Spinal cord (tissue), 10 donors: ENCODE results near the gene CEP170. TPM values are rescaled to one million over a fixed set of nuclear protein-coding genes. Genes with fewer than 3 reads are reported as not detected.
"Not testable (repeated sequence)": the region's sequence is repeated elsewhere in the genome, so short reads cannot be mapped to it uniquely, and the experiment has no call there.

Experiments
- DNase-seq, 6 donors: peaks; one replicate each; pipeline versions ENCODE4 v3.0.0 to v3.0.0-alpha.2; 2013 to 2015; ENCODE audit warnings: low spot score in 6 of 6, low read depth in 4 of 6
- H3K27ac ChIP-seq: one replicate; pipeline ENCODE4 v1.5.1; 2013; ENCODE audit warnings: low read depth, low read length, control low read depth
- H3K27me3 ChIP-seq: one replicate; pipeline ENCODE4 v1.6.1; 2013; ENCODE audit warnings: low read length; ENCODE audit not compliant: control insufficient read depth, insufficient read depth
- H3K36me3 ChIP-seq: one replicate; pipeline ENCODE4 v1.6.1; 2013; ENCODE audit warnings: low read length; ENCODE audit not compliant: control insufficient read depth, insufficient read depth
- H3K4me1 ChIP-seq: one replicate; pipeline ENCODE4 v1.6.1; 2013; ENCODE audit warnings: low read length; ENCODE audit not compliant: control insufficient read depth, insufficient read depth
- H3K4me3 ChIP-seq: one replicate; pipeline ENCODE4 v1.5.1; 2013; ENCODE audit warnings: low read depth, low read length, control low read depth
- H3K9me3 ChIP-seq: one replicate; pipeline ENCODE4 v1.6.1; 2013; ENCODE audit warnings: low read length; ENCODE audit not compliant: control insufficient read depth, insufficient read depth
- WGBS: methylation state at CpG from one replicate; pipeline ENCODE4 v1.1.5; 2013; ENCODE audit warnings: missing lambda C conversion rate; ENCODE audit not compliant: insufficient coverage; 5-methylcytosine and 5-hydroxymethylcytosine counted together
- polyA plus RNA-seq, 2 donors: library from polyadenylated mRNA; unstranded; fragments of 120-200 nt; gene quantifications; one replicate each; pipeline ENCODE4 v1.2.1, GENCODE V29; 2013; ENCODE audit not compliant: insufficient read length in 2 of 2
- small RNA-seq: library from RNA; depleted of rRNA; stranded (forward); fragments of <200 nt; gene quantifications from one replicate; pipeline ENCODE3, GENCODE V24; 2014; ENCODE audit warnings: low replicate concordance
- total RNA-seq, 2 donors: library from RNA; depleted of rRNA in 1 of 2; stranded (reverse); fragments of 120-200 nt in 1 of 2; fragments of >200 nt in 1 of 2; gene quantifications; one replicate each; pipeline versions ENCODE4 v1.2.3 to v1.2.4, GENCODE V29; 2013 to 2014
- donor health status: healthy.

Gene CEP170
- total and polyA plus RNA-seq, 4 donors, result 135 to 209 (median 152) TPM

- DNase-seq, H3K4me3 ChIP-seq, H3K27ac ChIP-seq, H3K27me3 ChIP-seq, H3K36me3 ChIP-seq, H3K4me1 ChIP-seq, H3K9me3 ChIP-seq: not testable (repeated sequence)
- 62% methylated on average over 2 of the region's 6 CpGs for WGBS
Observed at GRCh38 chr1:243105652-243106332, 149.3 kb downstream of the CEP170 start.

- not testable (repeated sequence) for H3K4me3 ChIP-seq, H3K36me3 ChIP-seq, DNase-seq
Observed at GRCh38 chr1:243105104-243105503, 150.0 kb downstream of the CEP170 start.

GRCh38 chr1:243104452-243104851 lies 150.6 kb downstream of the CEP170 start:
- not testable (repeated sequence) for H3K4me3 ChIP-seq, H3K4me1 ChIP-seq, H3K36me3 ChIP-seq, H3K9me3 ChIP-seq, DNase-seq, H3K27me3 ChIP-seq, H3K27ac ChIP-seq
- 86% methylated on average over 2 of the region's 5 CpGs for WGBS

More at GRCh38 chr1:243105104-243105503, 150.0 kb downstream of the CEP170 start:
- H3K27me3 ChIP-seq, H3K9me3 ChIP-seq, H3K27ac ChIP-seq, H3K4me1 ChIP-seq: not testable (repeated sequence)

GRCh38 chr1:243101551-243102050 lies 153.5 kb downstream of the CEP170 start:
- H3K36me3 ChIP-seq, H3K27me3 ChIP-seq, H3K27ac ChIP-seq, H3K4me1 ChIP-seq, H3K9me3 ChIP-seq: not testable (repeated sequence)
- DNase-seq, result peak in 2 of 6 donors; percentile 1 to 56
- 56% methylated on average over 31 of the region's 40 CpGs for WGBS
- peak overlapping the region; percentile 9 for H3K4me3 ChIP-seq

- WGBS, result no CpG with 5 or more reads among the region's 3 CpGs
- H3K27ac ChIP-seq, H3K36me3 ChIP-seq, H3K27me3 ChIP-seq, H3K4me1 ChIP-seq, H3K4me3 ChIP-seq, H3K9me3 ChIP-seq, DNase-seq: not testable (repeated sequence)
Observed at GRCh38 chr1:243087368-243087767, 167.7 kb downstream of the CEP170 start.

Small RNA genes within 50 kb of the gene (small RNA-seq; reads per million reads assigned to genes)
- not detected for gene RNU6-747P

Other genes with a start within 250 kb of the CEP170 start
- 10 to 100 TPM; 48.3 to 73.0 TPM for gene SDCCAG8, start 760 bp upstream of the CEP170 start, total RNA-seq
- gene SDCCAG8, start 760 bp upstream of the CEP170 start, polyA plus RNA-seq, result 10 to 100 TPM; 70.2 to 73.3 TPM